GM12874 (cell line): ENCODE results near the gene TBX18.

Source experiments
- CTCF ChIP-seq: IDR thresholded peaks from 2 replicates; pipeline ENCODE4 v1.5.1; 2011; ENCODE audit warnings: low read depth, mild to moderate bottlenecking, control low read depth, low read length, moderate library complexity; ENCODE audit not compliant: insufficient read depth

The TBX18 gene

DNA sequence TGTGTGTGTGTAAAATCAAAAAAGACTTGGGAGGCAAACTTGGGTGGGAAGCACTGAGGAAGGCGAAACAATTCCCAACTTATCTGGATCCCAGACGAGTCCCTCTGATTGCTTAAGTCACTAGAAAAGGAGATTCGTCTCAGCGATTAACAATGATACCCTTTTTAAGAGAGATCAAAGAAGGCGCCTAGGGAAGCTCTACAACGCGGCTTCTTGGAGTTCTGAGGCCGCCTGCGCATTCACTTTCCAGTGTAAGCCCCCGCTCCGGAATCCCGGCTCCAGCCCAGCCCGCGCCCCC lies 8.7 kb upstream of the TBX18 start:
- TF ChIP-seq CTCF, result no peak

- no peak for TF ChIP-seq CTCF
Observed at GRCh38 chr6:84772428-84773132, 8.2 kb upstream of the TBX18 start.

GRCh38 chr6:84771756-84772356 lies 7.5 kb upstream of the TBX18 start:
- no peak for TF ChIP-seq CTCF

DNA sequence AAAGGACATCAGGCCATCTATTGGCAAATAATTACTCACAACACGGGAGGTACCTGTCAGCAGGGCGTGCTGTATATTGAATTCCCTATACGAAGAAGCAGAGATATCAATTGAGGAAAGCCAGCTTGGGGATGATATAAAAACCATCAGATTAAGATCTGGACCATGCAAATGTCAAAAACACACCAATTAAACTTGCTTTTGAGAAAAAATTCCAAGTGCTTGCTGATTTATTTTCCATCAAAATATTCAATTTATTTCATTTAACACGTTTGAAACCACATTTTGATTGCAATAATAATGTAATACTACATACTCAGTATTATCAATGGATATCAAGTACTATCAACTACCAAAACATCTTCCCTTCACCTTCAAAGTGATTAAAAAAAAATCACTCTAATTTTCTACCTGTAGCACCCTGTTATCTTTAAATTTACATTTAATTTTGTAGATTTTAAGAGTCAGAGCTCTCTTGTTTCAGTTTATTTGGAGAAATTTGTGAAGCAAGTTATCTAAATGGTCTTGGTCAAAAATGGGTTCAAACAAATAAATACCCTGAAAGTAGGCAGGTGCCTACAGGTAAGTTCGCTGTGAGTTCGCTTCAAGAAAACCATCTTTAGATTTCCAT lies 6.8 kb upstream of the TBX18 start:
- TF ChIP-seq CTCF, result no peak

GRCh38 chr6:84770521-84770920 lies 6.1 kb upstream of the TBX18 start:
- TF ChIP-seq CTCF, result no peak

- no peak for TF ChIP-seq CTCF
Observed at GRCh38 chr6:84769306-84769705, 4.9 kb upstream of the TBX18 start.

GRCh38 chr6:84768442-84769174 lies 4.2 kb upstream of the TBX18 start:
- TF ChIP-seq CTCF, result no peak
